Upper lobe of right lung (tissue), 1 donor: ENCODE results near the gene FAM131A. TPM values are rescaled to one million over a fixed set of nuclear protein-coding genes. Genes with fewer than 3 reads are reported as not detected.

Experiments used
- ATAC-seq: fragments of 200-7000 bp; cut with Tn5 transposase; one replicate; pipeline ENCODE4 v1.9.1; 2020; ENCODE audit warnings: mild to moderate bottlenecking, moderate library complexity
- DNase-seq: peaks from one replicate; pipeline ENCODE4 v3.0.0-alpha.2; 2020
- H3K27ac ChIP-seq: fragments of 200-600 bp; one replicate; pipeline ENCODE4 v1.8.0; 2022
- H3K27me3 ChIP-seq: fragments of 200-600 bp; one replicate; pipeline ENCODE4 v1.8.0; 2022; ENCODE audit warnings: mild to moderate bottlenecking
- H3K36me3 ChIP-seq: fragments of 200-600 bp; one replicate; pipeline ENCODE4 v1.8.0; 2022
- H3K4me1 ChIP-seq: fragments of 200-600 bp; one replicate; pipeline ENCODE4 v1.8.0; 2022
- H3K4me3 ChIP-seq: fragments of 200-600 bp; one replicate; pipeline ENCODE4 v1.8.0; 2022; ENCODE audit warnings: mild to moderate bottlenecking
- H3K9me3 ChIP-seq: fragments of 200-600 bp; one replicate; pipeline ENCODE4 v1.8.0; 2022
- intact Hi-C: fragments of 100-400 bp; cut with DNase I; formaldehyde crosslinking; loops from one replicate; pipeline ENCODE4 v1.11.0; 2022
- total RNA-seq: library from RNA; stranded (reverse); fragmentation: NEBNext Ultra II Directional; extraction: Animal tissue kit (Norgen Biotek cat#: 25700); gene quantifications from one replicate; pipeline ENCODE4 v1.2.1, GENCODE V29; 2021
- TF ChIP-seq, protein P1 (sequence below): fragments of 200-600 bp; IDR thresholded peaks from one replicate; pipeline ENCODE4 v1.8.0; 2022; ENCODE audit warnings: antibody characterized with exemption
- donor health status: DM: no; HTN: yes; CAD: no; lungs with severe emphysema.

FAM131A gene
- total RNA-seq, 1 donor from 2014 or later: 19.0 TPM

DNA sequence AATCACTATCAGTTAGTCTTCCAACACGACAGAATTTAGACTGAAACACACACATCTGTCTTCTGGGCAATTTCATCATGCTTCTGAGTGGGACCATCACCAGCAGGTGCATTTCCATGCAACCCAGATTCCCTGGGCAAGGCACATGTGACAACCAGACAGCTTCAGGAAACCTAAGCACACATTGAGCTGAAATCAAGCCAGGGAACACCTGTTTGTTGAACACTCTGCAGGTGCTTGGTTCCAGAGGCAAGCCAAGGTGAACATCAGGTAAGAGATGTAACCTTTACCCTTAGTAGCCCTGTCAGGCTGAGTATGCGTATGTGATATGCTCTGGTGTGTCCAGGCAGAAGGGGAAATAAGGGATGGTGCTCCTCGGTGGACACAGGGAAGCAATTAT, 41.6 kb upstream of the FAM131A start:
- DNase-seq: no peak
- ATAC-seq: no peak
- Histone ChIP-seq H3K4me1 (peaks cover 17% of the 10 kb centered on the region), H3K36me3 (peaks cover 6% of the 10 kb centered on the region), H3K9me3 (no peaks in the 10 kb centered on the region), H3K27ac (no peak overlapping the region), H3K27me3 (no peaks in the 10 kb centered on the region), H3K4me3 (no peak overlapping the region)
- intact Hi-C loops: no loop called here
- TF ChIP-seq, protein P1, sequence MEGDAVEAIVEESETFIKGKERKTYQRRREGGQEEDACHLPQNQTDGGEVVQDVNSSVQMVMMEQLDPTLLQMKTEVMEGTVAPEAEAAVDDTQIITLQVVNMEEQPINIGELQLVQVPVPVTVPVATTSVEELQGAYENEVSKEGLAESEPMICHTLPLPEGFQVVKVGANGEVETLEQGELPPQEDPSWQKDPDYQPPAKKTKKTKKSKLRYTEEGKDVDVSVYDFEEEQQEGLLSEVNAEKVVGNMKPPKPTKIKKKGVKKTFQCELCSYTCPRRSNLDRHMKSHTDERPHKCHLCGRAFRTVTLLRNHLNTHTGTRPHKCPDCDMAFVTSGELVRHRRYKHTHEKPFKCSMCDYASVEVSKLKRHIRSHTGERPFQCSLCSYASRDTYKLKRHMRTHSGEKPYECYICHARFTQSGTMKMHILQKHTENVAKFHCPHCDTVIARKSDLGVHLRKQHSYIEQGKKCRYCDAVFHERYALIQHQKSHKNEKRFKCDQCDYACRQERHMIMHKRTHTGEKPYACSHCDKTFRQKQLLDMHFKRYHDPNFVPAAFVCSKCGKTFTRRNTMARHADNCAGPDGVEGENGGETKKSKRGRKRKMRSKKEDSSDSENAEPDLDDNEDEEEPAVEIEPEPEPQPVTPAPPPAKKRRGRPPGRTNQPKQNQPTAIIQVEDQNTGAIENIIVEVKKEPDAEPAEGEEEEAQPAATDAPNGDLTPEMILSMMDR: no peak

DNA sequence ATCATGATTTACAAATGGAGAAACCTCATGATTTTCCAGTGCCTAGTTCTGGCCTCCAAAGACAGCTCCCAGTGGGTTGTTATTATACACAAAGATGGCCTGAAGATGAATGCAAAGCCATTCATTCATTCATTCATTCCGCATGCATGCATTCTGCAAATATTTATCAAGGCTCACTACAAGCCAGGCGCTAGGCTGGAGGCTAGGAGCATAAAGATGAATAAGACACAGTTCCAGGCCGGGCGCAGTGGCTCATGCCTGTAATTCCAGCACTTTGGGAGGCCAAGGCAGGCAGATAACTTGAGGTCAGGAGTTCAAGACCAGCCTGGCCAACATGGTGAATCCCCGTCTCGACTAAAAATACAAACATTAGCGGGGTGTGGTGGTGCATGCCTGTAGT, 40.8 kb upstream of the FAM131A start:
- no peak for DNase-seq
- intact Hi-C loops: no loop called here

DNA sequence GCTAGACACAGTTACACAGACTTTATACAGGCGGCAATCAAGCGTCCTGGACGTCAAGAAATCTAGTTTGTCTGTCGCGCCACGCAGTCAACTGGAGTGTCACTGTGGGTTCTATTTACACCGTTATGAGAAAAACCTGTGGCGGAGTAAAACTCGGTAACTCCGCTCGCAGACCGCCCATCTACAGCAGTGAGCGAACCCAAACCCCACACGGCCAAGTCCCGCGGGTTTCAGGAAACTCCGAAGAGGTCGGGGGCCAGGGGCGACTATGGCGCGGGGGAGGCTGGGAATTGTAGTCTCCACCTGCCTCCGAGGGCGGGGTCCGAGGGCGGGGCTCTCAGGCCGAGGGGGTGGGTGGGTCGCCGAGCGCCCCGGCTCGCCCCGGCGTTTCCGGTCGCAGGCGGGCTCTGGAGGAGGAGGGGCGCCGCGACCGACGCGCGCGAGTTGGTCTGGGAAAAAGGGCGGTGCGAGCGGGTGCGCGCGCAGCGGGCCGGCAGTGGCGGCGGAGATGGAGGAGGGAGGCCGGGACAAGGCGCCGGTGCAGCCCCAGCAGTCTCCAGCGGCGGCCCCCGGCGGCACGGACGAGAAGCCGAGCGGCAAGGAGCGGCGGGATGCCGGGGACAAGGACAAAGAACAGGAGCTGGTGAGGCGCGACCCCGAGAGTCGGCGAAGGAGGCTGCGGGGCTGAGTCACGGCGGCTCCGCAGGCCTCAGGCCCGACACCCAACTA, 38.5 kb upstream of the FAM131A start, which contains the start of gene PSMD2:
TSS of gene PSMD2 (plus strand) at position 483 of the 729 bp plus-strand sequence. CDS start at position 509, 26 bp downstream.
- H3K9me3 ChIP-seq: no peaks in the 10 kb centered on the region
- H3K4me3 ChIP-seq: peak within 1 kb of the TSS; percentile 96
- H3K27ac ChIP-seq: peak within 1 kb of the TSS; percentile 89
- H3K4me1 ChIP-seq: peaks cover 19% of the 10 kb centered on the region
- peak; percentile 99 for DNase-seq
- peaks cover 38% of the 10 kb centered on the region for H3K36me3 ChIP-seq
- intact Hi-C loops: no loop called here
- TF ChIP-seq, protein P1: no peak
- ATAC-seq: peak; percentile 100
- no peaks in the 10 kb centered on the region for H3K27me3 ChIP-seq

More for the DNA sequence above, 40.8 kb upstream of the FAM131A start:
- peaks cover 19% of the 10 kb centered on the region for H3K4me1 ChIP-seq
- ATAC-seq: no peak
- H3K36me3 ChIP-seq: peaks cover 15% of the 10 kb centered on the region
- H3K4me3 ChIP-seq: no peak overlapping the region
- H3K27me3 ChIP-seq: no peaks in the 10 kb centered on the region
- no peaks in the 10 kb centered on the region for H3K9me3 ChIP-seq
- no peak overlapping the region for H3K27ac ChIP-seq
- TF ChIP-seq, protein P1: no peak

DNA sequence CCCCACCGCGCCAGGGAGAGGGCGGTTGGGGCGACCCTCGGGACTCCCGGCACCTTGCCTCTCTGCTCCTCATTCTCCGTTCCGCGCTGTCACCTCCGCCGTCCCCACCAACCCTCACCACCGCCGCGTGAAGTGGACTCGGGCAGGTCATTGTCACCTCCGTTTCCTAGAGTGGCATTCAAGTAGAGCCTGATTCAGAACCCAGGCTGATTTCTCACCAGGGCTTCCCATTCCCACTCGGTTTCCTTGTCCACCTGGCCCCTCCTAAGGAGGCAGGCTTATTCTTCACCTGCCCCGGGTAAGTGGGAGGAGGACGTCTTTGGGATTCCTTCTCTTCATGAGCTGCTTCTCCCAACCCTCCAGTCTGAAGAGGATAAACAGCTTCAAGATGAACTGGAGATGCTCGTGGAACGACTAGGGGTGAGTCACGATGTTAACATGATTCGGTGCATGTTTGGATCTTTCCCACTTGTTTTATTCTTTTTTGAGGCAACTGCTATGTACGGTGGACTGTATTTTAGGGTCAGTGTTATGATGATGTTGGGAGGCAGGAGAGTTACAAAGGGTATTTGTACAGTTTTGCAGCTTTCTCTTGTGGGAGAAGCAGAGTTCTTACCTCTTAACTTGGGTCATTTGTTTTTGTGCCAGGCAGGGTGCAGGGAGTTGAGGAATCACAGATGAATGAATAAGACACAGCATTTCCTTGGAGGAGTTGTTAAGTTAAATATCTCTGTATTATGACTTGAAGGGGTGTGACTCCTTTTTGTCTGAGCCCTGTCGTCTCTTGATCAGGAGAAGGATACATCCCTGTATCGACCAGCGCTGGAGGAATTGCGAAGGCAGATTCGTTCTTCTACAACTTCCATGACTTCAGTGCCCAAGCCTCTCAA, 37.7 kb upstream of the FAM131A start:
- DNase-seq (no peak), ATAC-seq (no peak)
- Histone ChIP-seq H3K4me1 (peaks cover 19% of the 10 kb centered on the region), H3K27me3 (no peaks in the 10 kb centered on the region), H3K4me3 (peak overlapping the region; percentile 96), H3K36me3 (peaks cover 46% of the 10 kb centered on the region), H3K9me3 (no peaks in the 10 kb centered on the region), H3K27ac (peak overlapping the region; percentile 80)
- TF ChIP-seq, protein P1: no peak
- intact Hi-C loops: no loop called here

DNA sequence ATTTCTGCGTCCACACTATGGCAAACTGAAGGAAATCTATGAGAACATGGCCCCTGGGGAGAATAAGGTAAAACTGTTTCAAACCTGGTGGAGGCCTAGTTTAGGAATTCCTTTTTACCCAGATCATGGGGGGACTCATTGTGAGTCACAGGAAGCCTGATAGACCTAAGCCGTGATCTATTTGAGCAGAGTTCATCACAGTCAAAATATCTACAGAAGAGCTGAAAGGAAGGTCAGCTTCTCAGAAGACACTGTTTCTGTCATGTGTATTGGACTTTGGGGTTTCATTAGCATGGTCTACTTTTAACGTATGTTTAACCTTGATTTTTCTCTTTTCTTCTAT, 37.1 kb upstream of the FAM131A start:
- DNase-seq (no peak), ATAC-seq (no peak)
- Histone ChIP-seq H3K36me3 (peaks cover 52% of the 10 kb centered on the region), H3K4me1 (peaks cover 19% of the 10 kb centered on the region), H3K27ac (no peak overlapping the region), H3K9me3 (no peaks in the 10 kb centered on the region), H3K27me3 (no peaks in the 10 kb centered on the region), H3K4me3 (peak overlapping the region; percentile 96)
- TF ChIP-seq, protein P1: no peak
- intact Hi-C loops: no loop called here
